Panc1 (cell line): ENCODE results near the gene BSND. TPM values are rescaled to one million over a fixed set of nuclear protein-coding genes. Genes with fewer than 3 reads are reported as not detected.
A peak's percentile ranks its signal among the peaks of the same experiment; 100 is the strongest.

Experiments used
- ATAC-seq: fragments of 200-7000 bp; cut with Tn5 transposase; 2 replicates; pipeline ENCODE4 v1.9.1; 2020; ENCODE audit warnings: mild to moderate bottlenecking, moderate library complexity
- BruUV-seq: library from RNA; stranded (reverse); fragments of 400-500 nt; replicated peaks from 2 replicates; lab custom pipeline; 2021; lab: Mats Ljungman, UMichigan
- CTCF ChIA-PET: fragments of 300-600 bp; sonication (Branson Sonifier 250); formaldehyde crosslinking; loops from one replicate; lab custom pipeline; 2022; ENCODE audit warnings: antibody characterized with exemption; lab: Charles Lee
- POLR2A ChIA-PET: fragments of 300-600 bp; sonication (Branson Sonifier 250); formaldehyde crosslinking; loops from one replicate; lab custom pipeline; 2022; ENCODE audit warnings: antibody characterized with exemption; lab: Charles Lee
- DNase-seq: peaks from one replicate; pipeline ENCODE4 v3.0.0-alpha.2; 2010; ENCODE audit warnings: low read depth, low spot score
- H3K27ac ChIP-seq: 2 replicates; pipeline ENCODE4 v1.5.1; 2011; ENCODE audit warnings: mild to moderate bottlenecking, low read length, inconsistent platforms
- H3K27me3 ChIP-seq: fragments of 200-500 bp; sonication (Bioruptor generic); 2 replicates; pipeline ENCODE4 v1.6.0; 2014; ENCODE audit warnings: low read length, inconsistent platforms; ENCODE audit not compliant: control insufficient read depth, insufficient read depth
- H3K36me3 ChIP-seq: fragments of 200-500 bp; sonication (Bioruptor generic); 2 replicates; pipeline ENCODE4 v1.5.1; 2014; ENCODE audit warnings: inconsistent platforms, mild to moderate bottlenecking, low read length, moderate library complexity; ENCODE audit not compliant: control insufficient read depth, insufficient read depth
- H3K4me1 ChIP-seq: 2 replicates; pipeline ENCODE4 v1.5.1; 2011; ENCODE audit warnings: inconsistent platforms, mild to moderate bottlenecking, low read length, moderate library complexity; ENCODE audit not compliant: control insufficient read depth, insufficient read depth
- H3K4me3 ChIP-seq, 2 experiments: 2 replicates each; pipeline ENCODE4 v1.5.1; 2011 to 2012; ENCODE audit warnings: low read depth in 2 of 2, low read length in 2 of 2, mild to moderate bottlenecking in 2 of 2, inconsistent platforms in 1 of 2, moderate library complexity in 1 of 2
- H3K9me3 ChIP-seq: fragments of 200-500 bp; sonication (Bioruptor generic); 2 replicates; pipeline ENCODE4 v1.5.1; 2014; ENCODE audit warnings: low read depth, mild to moderate bottlenecking, inconsistent platforms, low read length, moderate library complexity; ENCODE audit not compliant: control insufficient read depth, insufficient read depth
- CTCF ChIP-seq: fragments of 450-650 bp; IDR thresholded peaks from 2 replicates; pipeline ENCODE4 v1.5.1; 2017; ENCODE audit warnings: mild to moderate bottlenecking
- POLR2AphosphoS5 ChIP-seq: IDR thresholded peaks from 2 replicates; pipeline ENCODE4 v1.6.1; 2012; ENCODE audit warnings: mild to moderate bottlenecking, low read depth, low read length, moderate library complexity
- REST ChIP-seq, 2 experiments: IDR thresholded peaks; 2 replicates each; pipeline ENCODE4 v1.6.1; 2011 to 2012; ENCODE audit warnings: low read depth in 2 of 2, control low read depth in 1 of 2, low read length in 1 of 2, mild to moderate bottlenecking in 1 of 2, moderate library complexity in 1 of 2; ENCODE audit not compliant: insufficient read depth in 1 of 2
- TCF7L2 ChIP-seq: IDR thresholded peaks from 2 replicates; pipeline ENCODE4 v1.6.1; 2011; ENCODE audit warnings: mild to moderate bottlenecking, low read depth, low read length, inconsistent platforms
- in situ Hi-C: cut with HindIII; loops from 2 replicates; pipeline ENCODE4 v1.10.0; 2016; ENCODE audit warnings: low sequenced_read_pairs, low pct_unique_long_range_greater_than_20kb
- intact Hi-C: fragments of 100-400 bp; cut with micrococcal nuclease; formaldehyde crosslinking; loops from one replicate; pipeline ENCODE4 v1.10.0; 2022; ENCODE audit not compliant: unreplicated experiment
- total RNA-seq: library from RNA; stranded (reverse); gene quantifications from one replicate; pipeline ENCODE4 v1.2.1, GENCODE V29; 2021; ENCODE audit not compliant: unreplicated experiment

The BSND gene
- total RNA-seq, 1 experiment from 2014 or later: not detected

- H3K4me1 ChIP-seq: no peaks in the 10 kb centered on the region
- ChIA-PET CTCF (interaction anchor here (0.6 to 1.5 kb wide), 3 partner anchors 19 to 366 kb away, joined by 3 to 7 read pairs (median 3); no protein-coding TSS in a partner anchor), POLR2A (no interaction called here)
- no peak overlapping the region for H3K27ac ChIP-seq
- H3K9me3 ChIP-seq: no peaks in the 10 kb centered on the region
- H3K27me3 ChIP-seq: no peaks in the 10 kb centered on the region; the same call in 1 of the 2 replicates
- DNase-seq (no peak), ATAC-seq (peak; percentile 29; the same call in 1 of the 2 replicates)
- TF ChIP-seq REST (IDR thresholded peaks at IDR 0.05; ENCODE audit: insufficient read depth in 1 of 2, low read depth in 2 of 2, low read length in 1 of 2): no peak
- no peak overlapping the region for H3K4me3 ChIP-seq
- BruUV-seq: no TSS peak
- intact Hi-C loops (no loop called here), in situ Hi-C loops (no loop called here)
- H3K36me3 ChIP-seq: no peaks in the 10 kb centered on the region
Measured at GRCh38 chr1:55015731-55016620, 17.2 kb downstream of the BSND start.

DNA sequence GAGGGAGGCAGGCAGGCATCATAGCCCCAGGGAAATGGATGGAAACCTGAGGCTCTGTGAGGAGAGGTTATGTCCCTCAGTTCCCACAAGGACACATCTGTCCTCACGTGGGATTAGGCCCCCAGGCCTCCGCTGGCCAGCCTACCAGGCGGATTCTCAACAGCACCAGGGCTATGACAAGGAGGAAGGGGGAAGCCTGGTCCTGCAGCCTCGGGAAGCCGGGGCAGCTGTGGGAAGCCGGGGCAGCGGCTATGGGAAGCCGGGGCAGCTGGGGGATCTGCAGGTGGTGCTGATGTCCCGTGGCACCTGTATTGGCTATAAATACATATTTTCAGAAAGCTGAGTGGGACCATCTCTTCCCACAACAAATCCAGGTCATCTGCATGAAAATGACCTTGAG is 19.7 kb downstream of the BSND start:
- Histone ChIP-seq H3K27ac (no peak overlapping the region), H3K36me3 (no peaks in the 10 kb centered on the region), H3K27me3 (no peaks in the 10 kb centered on the region; the same call in 1 of the 2 replicates), H3K4me1 (no peaks in the 10 kb centered on the region), H3K4me3 (no peak overlapping the region), H3K9me3 (no peaks in the 10 kb centered on the region)
- BruUV-seq: no TSS peak
- POLR2A ChIA-PET: interaction anchor here (0.7 kb wide), 1 partner anchor 61 kb away, joined by 5 read pairs; no protein-coding TSS in a partner anchor
- no peak for ATAC-seq
- in situ Hi-C loops: no loop called here
- CTCF ChIA-PET: interaction anchor here (1.0 to 1.9 kb wide), 2 partner anchors 22 to 73 kb away, joined by 5 to 6 read pairs; no protein-coding TSS in a partner anchor
- intact Hi-C loops: no loop called here
- DNase-seq: no peak
- TF ChIP-seq REST (IDR thresholded peaks at IDR 0.05; ENCODE audit: insufficient read depth in 1 of 2, low read depth in 2 of 2, low read length in 1 of 2) (no peak), POLR2AphosphoS5 (no peak), TCF7L2 (no peak), CTCF (no peak)
